Thoracic aorta (tissue), 2 donors: Measurements from ENCODE around the gene B3GALT2. TPM values are rescaled to one million over a fixed set of nuclear protein-coding genes. Genes with fewer than 3 reads are reported as not detected.

ENCODE experiments used
- ATAC-seq: fragments of 150-250 bp; one replicate; pipeline ENCODE4 v1.8.0; 2017; ENCODE audit warnings: low read depth; ENCODE audit not compliant: insufficient number of reproducible peaks, low FRiP score
- DNase-seq: peaks from one replicate; pipeline ENCODE4 v3.0.0-alpha.2; 2020; ENCODE audit warnings: low spot score
- H3K27ac ChIP-seq, 2 donors: fragments of 200-600 bp; sonication (generic); 1 replicate in 1 of 2; 2 replicates in 1 of 2; pipeline ENCODE4 v1.5.1; 2016; ENCODE audit warnings: mild to moderate bottlenecking in 2 of 2, moderate library complexity in 2 of 2
- H3K27me3 ChIP-seq: fragments of 200-600 bp; sonication (generic); replicated peaks from 2 replicates; pipeline ENCODE4 v1.6.0; 2016; ENCODE audit warnings: mild to moderate bottlenecking; ENCODE audit not compliant: insufficient read depth
- H3K36me3 ChIP-seq: fragments of 200-600 bp; sonication (generic); one replicate; pipeline ENCODE4 v1.5.1; 2016
- H3K4me1 ChIP-seq, 2 donors: fragments of 200-600 bp; sonication (generic); 1 replicate in 1 of 2; 2 replicates in 1 of 2; pipeline versions ENCODE4 v1.5.1 to v1.6.0; 2016; ENCODE audit warnings: low read depth in 2 of 2, mild to moderate bottlenecking in 1 of 2; ENCODE audit not compliant: control insufficient read depth in 1 of 2
- H3K4me3 ChIP-seq: fragments of 200-600 bp; sonication (generic); 2 replicates; pipeline ENCODE4 v1.5.1; 2016; ENCODE audit warnings: mild to moderate bottlenecking
- H3K9me3 ChIP-seq: fragments of 200-600 bp; sonication (generic); 2 replicates; pipeline ENCODE4 v1.5.1; 2016
- total RNA-seq, 2 donors: library from RNA; depleted of rRNA; stranded (reverse); fragments of >200 nt; gene quantifications; one replicate each; pipeline versions ENCODE4 v1.1.0 to v1.2.3, GENCODE V29; 2016
- TF ChIP-seq, protein P1 (sequence below): fragments of 200-600 bp; sonication (generic); IDR thresholded peaks from one replicate; pipeline ENCODE4 v1.5.1; 2019; ENCODE audit warnings: antibody characterized with exemption

The B3GALT2 gene
- total RNA-seq, 2 donors from 2014 or later = 0.21 to 0.27 TPM

DNA sequence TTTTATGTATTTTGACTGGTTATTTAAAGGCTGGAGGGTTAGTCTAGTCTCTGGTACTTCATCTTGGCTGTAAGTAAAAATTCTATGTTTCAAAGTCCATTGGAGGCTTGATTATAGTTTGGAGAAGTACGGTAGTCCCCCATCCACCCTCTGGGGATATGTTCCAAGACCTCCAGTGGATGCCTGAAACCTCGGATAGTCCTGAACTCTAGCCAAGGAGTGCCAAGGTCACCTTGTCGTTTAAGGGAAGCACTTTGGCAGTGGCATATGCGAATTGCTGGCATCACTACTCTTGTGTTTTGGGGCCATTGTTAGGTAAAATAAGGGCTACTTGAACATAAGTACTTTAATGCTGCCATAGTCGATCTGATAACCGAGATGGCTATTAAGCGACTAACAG is 46.2 kb downstream of the B3GALT2 start:
- H3K36me3 ChIP-seq = peaks cover 25% of the 10 kb centered on the region
- ATAC-seq (no peak), DNase-seq (no peak)
- H3K27me3 ChIP-seq = no peaks in the 10 kb centered on the region
- TF ChIP-seq, protein P1, sequence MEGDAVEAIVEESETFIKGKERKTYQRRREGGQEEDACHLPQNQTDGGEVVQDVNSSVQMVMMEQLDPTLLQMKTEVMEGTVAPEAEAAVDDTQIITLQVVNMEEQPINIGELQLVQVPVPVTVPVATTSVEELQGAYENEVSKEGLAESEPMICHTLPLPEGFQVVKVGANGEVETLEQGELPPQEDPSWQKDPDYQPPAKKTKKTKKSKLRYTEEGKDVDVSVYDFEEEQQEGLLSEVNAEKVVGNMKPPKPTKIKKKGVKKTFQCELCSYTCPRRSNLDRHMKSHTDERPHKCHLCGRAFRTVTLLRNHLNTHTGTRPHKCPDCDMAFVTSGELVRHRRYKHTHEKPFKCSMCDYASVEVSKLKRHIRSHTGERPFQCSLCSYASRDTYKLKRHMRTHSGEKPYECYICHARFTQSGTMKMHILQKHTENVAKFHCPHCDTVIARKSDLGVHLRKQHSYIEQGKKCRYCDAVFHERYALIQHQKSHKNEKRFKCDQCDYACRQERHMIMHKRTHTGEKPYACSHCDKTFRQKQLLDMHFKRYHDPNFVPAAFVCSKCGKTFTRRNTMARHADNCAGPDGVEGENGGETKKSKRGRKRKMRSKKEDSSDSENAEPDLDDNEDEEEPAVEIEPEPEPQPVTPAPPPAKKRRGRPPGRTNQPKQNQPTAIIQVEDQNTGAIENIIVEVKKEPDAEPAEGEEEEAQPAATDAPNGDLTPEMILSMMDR = no peak
- peaks cover 2 to 12% of the 10 kb centered on the region in 2 donors for H3K4me1 ChIP-seq
- no peak overlapping the region for H3K4me3 ChIP-seq
- no peak overlapping the region for H3K27ac ChIP-seq
- no peaks in the 10 kb centered on the region for H3K9me3 ChIP-seq

DNA sequence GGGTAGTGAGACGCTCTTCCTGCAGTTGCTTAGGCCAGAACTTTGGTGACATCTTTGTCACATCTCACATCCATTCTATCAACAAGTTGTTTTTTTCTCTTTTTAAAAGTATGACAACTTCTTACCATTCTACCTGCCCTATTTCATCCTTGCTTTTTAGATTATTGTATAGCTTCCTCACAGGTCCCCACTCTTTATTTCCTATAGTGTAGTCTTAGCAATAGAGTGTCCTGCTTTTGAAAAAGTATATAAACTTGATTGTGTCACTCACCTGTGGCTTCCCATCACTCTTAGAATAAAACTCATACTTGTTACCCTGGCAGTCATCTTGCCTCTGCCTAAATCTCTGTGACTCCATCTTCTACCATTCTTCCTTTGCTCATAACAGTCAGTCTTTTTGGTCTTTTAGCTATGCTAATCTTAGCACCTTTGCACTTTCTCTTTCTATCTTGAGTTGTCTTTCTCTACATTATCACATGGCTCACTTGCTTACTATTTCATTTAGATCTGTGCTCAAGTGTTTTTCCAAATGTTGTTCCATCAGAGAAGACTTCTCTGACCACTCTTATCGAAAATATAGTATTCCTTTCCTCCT is 55.0 kb downstream of the B3GALT2 start:
- Histone ChIP-seq H3K27me3 (no peaks in the 10 kb centered on the region), H3K9me3 (no peaks in the 10 kb centered on the region), H3K4me3 (no peak overlapping the region), H3K27ac (no peak overlapping the region), H3K36me3 (peaks cover 23% of the 10 kb centered on the region), H3K4me1 (peaks cover 3 to 6% of the 10 kb centered on the region in 2 donors)
- TF ChIP-seq, protein P1 = no peak
- ATAC-seq (no peak), DNase-seq (no peak)

Other genes starting within 250 kb of the B3GALT2 start
- 10 to 100 TPM; 21.0 to 40.8 TPM for gene UCHL5, start 127.3 kb downstream of the B3GALT2 start, total RNA-seq
- gene RO60, start 127.0 kb downstream of the B3GALT2 start, total RNA-seq = 100 to 1,000 TPM in 1 of 2 donors, 10 to 100 TPM in 1; 66.3 to 124 TPM
- gene GLRX2, start 81.2 kb downstream of the B3GALT2 start, total RNA-seq = 1 to 10 TPM; 4.7 to 8.3 TPM
- gene CDC73, start 64.6 kb downstream of the B3GALT2 start, total RNA-seq = 10 to 100 TPM; 61.2 to 62.8 TPM